Keratinocyte (primary cell): ENCODE results near the gene SEPHS1. TPM values are rescaled to one million over a fixed set of nuclear protein-coding genes. Genes with fewer than 3 reads are reported as not detected.
A peak's percentile ranks its signal among the peaks of the same experiment; 100 is the strongest.

ENCODE experiments used
- DNase-seq: peaks from one replicate; pipeline ENCODE4 v3.0.0-alpha.2; 2011; ENCODE audit warnings: low read depth, missing footprints, low spot score
- FAIRE-seq: peaks from 2 replicates; lab custom pipeline; 2011; peaks lifted over from hg19 to GRCh38; lab: Jason Lieb, UNC
- H2AFZ ChIP-seq: 2 replicates; pipeline ENCODE4 v1.6.0; 2012; ENCODE audit warnings: low read length, control low read depth, inconsistent platforms; ENCODE audit not compliant: control insufficient read depth
- H3K27ac ChIP-seq: 2 replicates; pipeline ENCODE4 v1.5.1; 2011; ENCODE audit warnings: low read length; ENCODE audit not compliant: control insufficient read depth, insufficient read depth
- H3K27me3 ChIP-seq: 3 replicates; pipeline ENCODE4 v1.6.0; 2011; ENCODE audit warnings: low read length; ENCODE audit not compliant: control insufficient read depth, insufficient read depth; ENCODE audit errors: extremely low read depth
- H3K36me3 ChIP-seq, 2 experiments: 2 replicates in 1 of 2; 3 replicates in 1 of 2; pipeline ENCODE4 v1.5.1; 2011; ENCODE audit warnings: low read length in 2 of 2, mild to moderate bottlenecking in 1 of 2; ENCODE audit not compliant: control insufficient read depth in 2 of 2, insufficient read depth in 2 of 2; ENCODE audit errors: extremely low read depth in 1 of 2
- H3K4me1 ChIP-seq: 3 replicates; pipeline ENCODE4 v1.5.1; 2011; ENCODE audit warnings: low read length; ENCODE audit not compliant: control insufficient read depth, insufficient read depth; ENCODE audit errors: extremely low read depth
- H3K4me2 ChIP-seq: 3 replicates; pipeline ENCODE4 v1.6.0; 2011; ENCODE audit warnings: low read depth, low read length; ENCODE audit not compliant: control insufficient read depth, insufficient read depth; ENCODE audit errors: extremely low read depth
- H3K4me3 ChIP-seq, 3 experiments: fragments of 200-600 bp in 1 of 3; sonication (generic) in 1 of 3; 2 replicates in 2 of 3; 3 replicates in 1 of 3; pipeline ENCODE4 v1.5.1; 2011 to 2016; ENCODE audit warnings: low read length in 3 of 3, mild to moderate bottlenecking in 3 of 3, control low read depth in 2 of 3, inconsistent platforms in 1 of 3, low read depth in 1 of 3, mixed read lengths in 1 of 3, mixed run types in 1 of 3, moderate library complexity in 1 of 3; ENCODE audit not compliant: control insufficient read depth in 2 of 3, insufficient read depth in 2 of 3; ENCODE audit errors: extremely low read depth in 1 of 3
- H3K79me2 ChIP-seq: 2 replicates; pipeline ENCODE4 v1.6.0; 2012; ENCODE audit warnings: low read length; ENCODE audit not compliant: control insufficient read depth, insufficient read depth
- H3K9ac ChIP-seq: 3 replicates; pipeline ENCODE4 v1.6.0; 2011; ENCODE audit warnings: low read length; ENCODE audit not compliant: control insufficient read depth, insufficient read depth; ENCODE audit errors: extremely low read depth
- H3K9me1 ChIP-seq: 3 replicates; pipeline ENCODE4 v1.6.0; 2011; ENCODE audit warnings: low read length; ENCODE audit not compliant: control insufficient read depth, insufficient read depth; ENCODE audit errors: extremely low read depth
- H3K9me3 ChIP-seq: 2 replicates; pipeline ENCODE4 v1.5.1; 2012; ENCODE audit warnings: low read depth, low read length; ENCODE audit not compliant: control insufficient read depth
- H4K20me1 ChIP-seq: 3 replicates; pipeline ENCODE4 v1.6.0; 2011; ENCODE audit warnings: low read length; ENCODE audit not compliant: control insufficient read depth, insufficient read depth; ENCODE audit errors: extremely low read depth
- CTCF ChIP-seq, 3 experiments: IDR thresholded peaks in 1 of 3; conservative IDR thresholded peaks in 1 of 3; optimal IDR thresholded peaks in 1 of 3; 2 replicates in 2 of 3; 3 replicates in 1 of 3; pipeline versions ENCODE3 to v1.5.1; 2011; ENCODE audit warnings: low read length in 3 of 3, mild to moderate bottlenecking in 3 of 3, moderate library complexity in 2 of 3, control low read depth in 1 of 3, inconsistent platforms in 1 of 3; ENCODE audit not compliant: insufficient read depth in 2 of 3; ENCODE audit errors: extremely low read depth in 1 of 3
- EZH2 ChIP-seq: IDR thresholded peaks from one replicate; pipeline ENCODE4 v1.6.1; 2012; ENCODE audit warnings: inconsistent platforms, mild to moderate bottlenecking, low read length, moderate library complexity
- dilution Hi-C: fragments of 300-500 bp; cut with MboI; formaldehyde crosslinking; loops from one replicate; pipeline ENCODE4 v1.7.0; 2020; ENCODE audit warnings: low sequenced_read_pairs; ENCODE audit not compliant: extremely low pct_ligation_motif_present
- polyA minus RNA-seq, 3 experiments: library from RNA; depleted of rRNA, polyadenylated mRNA; stranded (reverse); fragments of >200 nt; gene quantifications; 1 replicate in 1 of 3; 2 replicates in 1 of 3; 3 replicates in 1 of 3; pipeline ENCODE4 v1.2.3, GENCODE V29; 2011
- polyA plus RNA-seq, 5 experiments: library from polyadenylated mRNA; depleted of rRNA in 3 of 5; stranded (reverse) in 3 of 5; stranded (forward) in 1 of 5; unstranded in 1 of 5; fragments of >200 nt; gene quantifications; 1 replicate in 1 of 5; 2 replicates in 3 of 5; 3 replicates in 1 of 5; pipeline versions ENCODE4 v1.2.1 to v1.2.3, GENCODE V29; 2011 to 2012; ENCODE audit warnings: missing spikeins in 2 of 5, low read depth in 1 of 5, low replicate concordance in 1 of 5

Gene SEPHS1
- polyA plus RNA-seq (41.4 to 65.4 TPM (median 48.2 TPM) in 3 replicates), polyA minus RNA-seq (18.8 to 54.0 TPM (median 35.2 TPM) in 3 replicates)
- 27.7 TPM for polyA plus RNA-seq (2011; ENCODE audit: low read depth)
- polyA plus RNA-seq (2011; cell fraction: cytosol; rRNA removed): 26.8 and 38.6 TPM in 2 replicates
- 28.6 and 35.6 TPM in 2 replicates for polyA plus RNA-seq (2011; cell fraction: nucleus; rRNA removed)
- polyA plus RNA-seq (2012; ENCODE audit: low replicate concordance): 16.8 and 37.1 TPM in 2 replicates
- 16.1 TPM for polyA minus RNA-seq (2011; cell fraction: cytosol; rRNA and poly(A)+ RNA removed)
- 11.1 and 22.8 TPM in 2 replicates for polyA minus RNA-seq (2011; cell fraction: nucleus; rRNA and poly(A)+ RNA removed)

GRCh38 chr10:13348216-13349017 lies at the start of gene SEPHS1:
Gene SEPHS1, minus strand, starts transcription at chr10:13348293. Its CDS starts 3,343 bp downstream, at chr10:13344950.
- Histone ChIP-seq H3K27me3 (peaks cover 18% of the 10 kb centered on the region), H3K9ac (peak within 1 kb of the TSS; percentile 94), H4K20me1 (no peaks in the 10 kb centered on the region), H3K79me2 (peaks cover 28% of the 10 kb centered on the region), H3K36me3 (peaks cover 1 to 3% of the 10 kb centered on the region in 2 experiments), H3K4me2 (peak within 1 kb of the TSS; percentile 96), H3K9me1 (peaks cover 2% of the 10 kb centered on the region), H3K4me1 (peaks cover 10% of the 10 kb centered on the region), H3K9me3 (no peaks in the 10 kb centered on the region), H2AFZ (peak within 1 kb of the TSS; percentile 84), H3K4me3 (peak within 1 kb of the TSS; percentile 65 to 89 (median 87)), H3K27ac (peak within 1 kb of the TSS; percentile 85)
- no peak for TF ChIP-seq EZH2
- TF ChIP-seq CTCF (optimal IDR thresholded peaks at IDR 0.05 in 1 of 3, IDR thresholded peaks at IDR 0.05 in 1 of 3, conservative IDR thresholded peaks at IDR 0.05 in 1 of 3; ENCODE audit: extremely low read depth in 1 of 3, insufficient read depth in 2 of 3, low read length in 3 of 3): no peak
- no peak for FAIRE-seq
- no peak for DNase-seq
- dilution Hi-C loops: no loop called here

- Histone ChIP-seq H3K4me1 (no peaks in the 10 kb centered on the region), H3K4me2 (no peak overlapping the region), H2AFZ (no peak overlapping the region), H3K36me3 (no peaks in the 10 kb centered on the region), H3K9me3 (no peaks in the 10 kb centered on the region), H3K9ac (no peak overlapping the region), H3K27ac (no peak overlapping the region), H3K9me1 (no peaks in the 10 kb centered on the region), H3K4me3 (no peak overlapping the region), H3K27me3 (no peaks in the 10 kb centered on the region), H4K20me1 (no peaks in the 10 kb centered on the region), H3K79me2 (no peaks in the 10 kb centered on the region)
- DNase-seq (no peak), FAIRE-seq (no peak)
- dilution Hi-C loops: no loop called here
- TF ChIP-seq CTCF (optimal IDR thresholded peaks at IDR 0.05 in 1 of 3, IDR thresholded peaks at IDR 0.05 in 1 of 3, conservative IDR thresholded peaks at IDR 0.05 in 1 of 3; ENCODE audit: extremely low read depth in 1 of 3, insufficient read depth in 2 of 3, low read length in 3 of 3) (no peak), EZH2 (no peak)
Observed at GRCh38 chr10:13397052-13397451, 49.0 kb upstream of the SEPHS1 start.
